RWPE1 (cell line): ENCODE measurements around the gene ZBTB7A.

Experiments used
- CTCF ChIA-PET: fragments of 350-600 bp; sonication (Branson Sonifier 250); formaldehyde crosslinking; extraction: SDS; loops from one replicate; lab custom pipeline; 2021; lab: Yijun Ruan, JAX
- POLR2A ChIA-PET: fragments of 400-600 bp; formaldehyde crosslinking; extraction: SDS; loops from one replicate; lab custom pipeline; 2020; ENCODE audit warnings: antibody characterized with exemption; ENCODE audit not compliant: low non-redundant PET; lab: Yijun Ruan, JAX
- DNase-seq: peaks from one replicate; pipeline ENCODE4 v3.0.0; 2012; ENCODE audit warnings: low spot score
- H3K27ac ChIP-seq: fragments of 450-650 bp; 2 replicates; pipeline ENCODE4 v1.5.1; 2017
- CTCF ChIP-seq: fragments of 450-650 bp; conservative IDR thresholded peaks from 2 replicates; pipeline ENCODE4 v1.5.1; 2017; ENCODE audit warnings: low read depth, mild to moderate bottlenecking

ZBTB7A gene

GRCh38 chr19:3995607-3996006 is 71.1 kb downstream of the ZBTB7A start:
- TF ChIP-seq CTCF: no peak
- DNase-seq: no peak
- ChIA-PET POLR2A (no interaction called here), CTCF (no interaction called here)
- no peak overlapping the region for H3K27ac ChIP-seq
